Astrocyte (in vitro differentiated cells and primary cell): ENCODE data around the gene GTF2H2C. TPM values are rescaled to one million over a fixed set of nuclear protein-coding genes. Genes with fewer than 3 reads are reported as not detected.

Experiments used
- DNase-seq: peaks from one replicate; pipeline ENCODE4 v3.0.0-alpha.2; 2010; ENCODE audit warnings: low read depth
- FAIRE-seq: peaks from 2 replicates; lab custom pipeline; 2011; peaks lifted over from hg19 to GRCh38; lab: Jason Lieb, UNC
- H2AFZ ChIP-seq: 2 replicates; pipeline ENCODE4 v1.6.0; 2012; ENCODE audit warnings: low read depth, low read length, inconsistent platforms
- H3K27ac ChIP-seq: 2 replicates; pipeline ENCODE4 v1.5.1; 2011; ENCODE audit warnings: low read depth, low read length, inconsistent platforms
- H3K27me3 ChIP-seq: 2 replicates; pipeline ENCODE4 v1.6.0; 2011; ENCODE audit warnings: low read length, inconsistent platforms; ENCODE audit not compliant: insufficient read depth
- H3K36me3 ChIP-seq: 2 replicates; pipeline ENCODE4 v1.5.1; 2011; ENCODE audit warnings: low read length, inconsistent platforms; ENCODE audit not compliant: insufficient read depth
- H3K4me1 ChIP-seq: 2 replicates; pipeline ENCODE4 v1.5.1; 2011; ENCODE audit warnings: low read length, inconsistent platforms; ENCODE audit not compliant: insufficient read depth
- H3K4me2 ChIP-seq: 2 replicates; pipeline ENCODE4 v1.6.0; 2012; ENCODE audit warnings: low read length, inconsistent platforms
- H3K4me3 ChIP-seq: 2 replicates; pipeline ENCODE4 v1.5.1; 2011; ENCODE audit warnings: low read depth, mild to moderate bottlenecking, low read length, inconsistent platforms; ENCODE audit not compliant: insufficient read depth
- H3K79me2 ChIP-seq: 2 replicates; pipeline ENCODE4 v1.6.0; 2012; ENCODE audit warnings: mild to moderate bottlenecking, low read length, inconsistent platforms; ENCODE audit not compliant: insufficient read depth
- H3K9ac ChIP-seq: 2 replicates; pipeline ENCODE4 v1.6.0; 2012; ENCODE audit warnings: mild to moderate bottlenecking, low read length, inconsistent platforms
- H3K9me3 ChIP-seq: 2 replicates; pipeline ENCODE4 v1.5.1; 2012; ENCODE audit warnings: low read depth, mild to moderate bottlenecking, low read length, inconsistent platforms; ENCODE audit not compliant: insufficient read depth
- H4K20me1 ChIP-seq: 2 replicates; pipeline ENCODE4 v1.6.0; 2012; ENCODE audit warnings: low read length, inconsistent platforms; ENCODE audit not compliant: insufficient read depth
- H3K27ac Mint-ChIP-seq: one replicate; pipeline ENCODE4 v1.8.0; 2021; ENCODE audit warnings: mild to moderate bottlenecking, mixed read lengths; ENCODE audit not compliant: unreplicated experiment
- H3K27me3 Mint-ChIP-seq: one replicate; pipeline ENCODE4 v1.8.0; 2021; ENCODE audit warnings: low read depth, mixed read lengths; ENCODE audit not compliant: unreplicated experiment
- H3K36me3 Mint-ChIP-seq: one replicate; pipeline ENCODE4 v1.8.0; 2021; ENCODE audit warnings: low read depth, mixed read lengths; ENCODE audit not compliant: unreplicated experiment
- H3K4me1 Mint-ChIP-seq: one replicate; pipeline ENCODE4 v1.8.0; 2021; ENCODE audit warnings: low read depth, mixed read lengths; ENCODE audit not compliant: unreplicated experiment
- H3K4me3 Mint-ChIP-seq: one replicate; pipeline ENCODE4 v1.8.0; 2021; ENCODE audit warnings: mild to moderate bottlenecking, moderate library complexity, mixed read lengths; ENCODE audit not compliant: unreplicated experiment
- H3K9me3 Mint-ChIP-seq: one replicate; pipeline ENCODE4 v1.8.0; 2021; ENCODE audit warnings: mild to moderate bottlenecking, mixed read lengths; ENCODE audit not compliant: unreplicated experiment
- CTCF ChIP-seq: IDR thresholded peaks from 2 replicates; pipeline ENCODE4 v1.5.1; 2011; ENCODE audit warnings: low read depth, mild to moderate bottlenecking, inconsistent platforms, low read length, moderate library complexity; ENCODE audit not compliant: insufficient read depth
- EZH2 ChIP-seq: IDR thresholded peaks from 2 replicates; pipeline ENCODE4 v1.6.1; 2012; ENCODE audit warnings: mild to moderate bottlenecking, low read length, inconsistent platforms; ENCODE audit not compliant: insufficient read depth
- total RNA-seq: library from RNA; stranded (reverse); gene quantifications from 2 replicates; pipeline ENCODE4 v1.2.1, GENCODE V29; 2021

GTF2H2C gene
- total RNA-seq, 1 donor from 2014 or later: 39.3 TPM

DNA sequence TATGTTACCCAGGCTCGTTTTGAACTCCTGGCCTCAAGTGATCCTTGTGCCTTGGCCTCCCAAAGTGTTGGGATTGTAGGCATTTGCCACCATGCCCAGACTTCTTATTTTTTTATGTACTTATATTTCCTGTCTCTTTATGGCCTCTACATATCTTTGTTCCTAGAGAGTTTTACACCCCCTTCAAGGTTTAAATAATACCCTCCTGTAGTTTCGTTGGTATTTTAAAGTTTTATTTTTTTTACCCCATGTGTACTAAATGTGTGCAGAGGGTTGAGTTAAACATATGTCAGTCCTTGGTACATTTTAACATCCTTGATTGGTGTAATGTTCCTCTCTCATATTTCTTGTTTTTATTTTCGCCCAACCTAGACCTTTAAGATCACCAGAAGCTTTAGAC is 38.0 kb upstream of the GTF2H2C start:
- H3K27me3 Mint-ChIP-seq: no peaks in the 10 kb centered on the region
- H3K27ac Mint-ChIP-seq: no peak overlapping the region

GRCh38 chr5:69525490-69525889 is 34.5 kb upstream of the GTF2H2C start:
- Histone ChIP-seq H3K36me3 (no peaks in the 10 kb centered on the region), H3K27me3 (no peaks in the 10 kb centered on the region), H3K4me2 (no peak overlapping the region), H3K4me1 (no peaks in the 10 kb centered on the region), H3K27ac (no peak overlapping the region), H3K9ac (no peak overlapping the region), H2AFZ (no peak overlapping the region), H3K4me3 (no peak overlapping the region), H4K20me1 (no peaks in the 10 kb centered on the region), H3K9me3 (no peaks in the 10 kb centered on the region), H3K79me2 (no peaks in the 10 kb centered on the region)
- TF ChIP-seq EZH2 (no peak), CTCF (no peak)
- Mint-ChIP-seq H3K4me1 (no peaks in the 10 kb centered on the region), H3K27me3 (no peaks in the 10 kb centered on the region), H3K36me3 (peaks cover 3% of the 10 kb centered on the region), H3K9me3 (no peaks in the 10 kb centered on the region), H3K27ac (no peak overlapping the region), H3K4me3 (no peak overlapping the region)
- FAIRE-seq: no peak
- DNase-seq: no peak

More for the DNA sequence above, 38.0 kb upstream of the GTF2H2C start:
- Mint-ChIP-seq H3K4me1 (peaks cover 5% of the 10 kb centered on the region), H3K4me3 (no peak overlapping the region), H3K9me3 (no peaks in the 10 kb centered on the region), H3K36me3 (peaks cover 3% of the 10 kb centered on the region)
- H3K27ac ChIP-seq: no peak overlapping the region
- H2AFZ ChIP-seq: no peak overlapping the region
- no peak for FAIRE-seq
- no peak for TF ChIP-seq EZH2
- TF ChIP-seq CTCF: no peak
- no peaks in the 10 kb centered on the region for H3K36me3 ChIP-seq
- no peaks in the 10 kb centered on the region for H3K79me2 ChIP-seq
- no peaks in the 10 kb centered on the region for H3K27me3 ChIP-seq
- H3K4me3 ChIP-seq: no peak overlapping the region
- peaks cover 10% of the 10 kb centered on the region for H3K4me1 ChIP-seq
- no peaks in the 10 kb centered on the region for H3K9me3 ChIP-seq
- no peak overlapping the region for H3K9ac ChIP-seq
- H3K4me2 ChIP-seq: no peak overlapping the region
- no peaks in the 10 kb centered on the region for H4K20me1 ChIP-seq
- DNase-seq: no peak

DNA sequence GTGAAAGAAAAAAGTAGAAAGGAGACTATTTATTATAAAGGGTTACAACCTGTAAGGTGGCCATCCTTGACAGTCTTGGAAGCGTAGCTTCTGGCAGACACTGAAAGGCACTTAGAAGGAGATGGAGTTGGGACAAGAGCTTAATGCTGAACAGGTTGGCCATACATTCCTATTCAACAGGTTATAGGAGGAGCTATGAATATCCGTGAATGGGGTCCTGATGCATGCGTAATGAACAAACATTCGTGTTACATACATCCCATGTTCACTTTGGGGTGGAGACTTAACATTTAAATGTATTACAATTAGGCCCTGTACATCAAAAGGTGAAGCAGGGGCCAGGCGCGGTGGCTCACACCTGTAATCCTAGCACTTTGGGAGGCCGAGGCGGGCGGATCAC is 33.3 kb upstream of the GTF2H2C start:
- no peak overlapping the region for H3K4me3 Mint-ChIP-seq
- H3K27ac Mint-ChIP-seq: no peak overlapping the region

More for the DNA sequence above, 33.3 kb upstream of the GTF2H2C start:
- Histone ChIP-seq H3K4me1 (no peaks in the 10 kb centered on the region), H3K36me3 (no peaks in the 10 kb centered on the region), H3K4me3 (no peak overlapping the region), H3K27me3 (no peaks in the 10 kb centered on the region), H2AFZ (no peak overlapping the region), H3K79me2 (no peaks in the 10 kb centered on the region), H3K27ac (no peak overlapping the region), H3K9me3 (no peaks in the 10 kb centered on the region), H3K9ac (no peak overlapping the region), H4K20me1 (no peaks in the 10 kb centered on the region), H3K4me2 (no peak overlapping the region)
- TF ChIP-seq EZH2 (no peak), CTCF (no peak)
- DNase-seq (no peak), FAIRE-seq (no peak)
- peaks cover 1% of the 10 kb centered on the region for H3K4me1 Mint-ChIP-seq
- H3K9me3 Mint-ChIP-seq: no peaks in the 10 kb centered on the region
- no peaks in the 10 kb centered on the region for H3K27me3 Mint-ChIP-seq
- H3K36me3 Mint-ChIP-seq: peaks cover 3% of the 10 kb centered on the region
